GM20431 (cell line): Measurements from ENCODE around the gene DVL1.

Experiments used
- in situ Hi-C: fragments of 300-500 bp; cut with MseI, MboI; formaldehyde crosslinking; loops from one replicate; pipeline ENCODE4 v1.15.0; 2020; ENCODE audit warnings: low sequenced_read_pairs; ENCODE audit not compliant: unreplicated experiment

Gene DVL1

DNA sequence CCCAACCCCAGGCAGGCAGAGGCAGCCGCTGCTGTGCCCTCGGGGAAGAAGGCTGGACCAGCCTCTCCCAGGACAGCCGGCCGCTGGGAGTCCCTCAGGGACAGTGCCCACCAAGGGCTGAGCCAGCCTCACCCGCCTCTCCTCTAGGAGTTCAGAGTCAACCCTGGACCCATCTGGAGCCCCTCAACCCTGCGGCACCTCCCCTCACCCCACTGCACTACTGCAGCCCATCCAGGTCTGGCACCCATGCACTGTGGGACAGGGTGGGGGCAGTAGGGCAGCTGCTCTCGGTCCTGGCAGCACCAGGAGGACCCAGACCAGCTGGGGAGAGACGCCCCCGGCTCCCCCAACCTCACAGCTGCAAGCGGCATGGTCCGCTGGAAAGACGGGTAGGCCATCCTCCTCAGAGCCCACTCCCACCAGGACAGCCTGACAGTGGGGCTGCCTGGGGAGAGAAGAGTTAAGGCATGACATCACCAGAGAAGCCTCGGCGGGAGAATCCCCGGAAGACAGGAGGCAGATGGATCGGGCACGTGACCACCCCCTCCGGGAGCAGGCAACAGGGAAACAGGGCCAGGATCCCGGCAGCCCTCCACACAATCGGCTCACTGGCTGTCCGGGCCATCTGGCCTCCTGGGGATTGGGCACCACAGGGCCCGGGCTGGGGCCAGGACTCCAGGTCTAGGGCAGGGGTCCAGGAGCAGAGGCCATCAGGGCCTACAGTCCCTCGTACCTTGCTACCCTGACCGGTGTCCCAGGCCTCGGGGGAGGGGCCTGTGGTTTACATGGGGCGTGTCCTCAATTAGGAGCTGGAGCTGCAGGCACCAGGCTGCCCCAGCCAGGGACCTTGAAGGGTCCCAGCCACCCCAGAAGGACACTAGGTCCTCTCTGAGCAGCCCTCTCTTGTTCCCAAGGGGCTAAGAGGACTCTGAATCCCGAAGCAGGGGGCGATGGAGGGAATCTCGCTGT, 44.6 kb downstream of the DVL1 start:
- in situ Hi-C loops = no loop called here

GRCh38 chr1:1303736-1304135, 45.5 kb downstream of the DVL1 start:
- in situ Hi-C loops = no loop called here

DNA sequence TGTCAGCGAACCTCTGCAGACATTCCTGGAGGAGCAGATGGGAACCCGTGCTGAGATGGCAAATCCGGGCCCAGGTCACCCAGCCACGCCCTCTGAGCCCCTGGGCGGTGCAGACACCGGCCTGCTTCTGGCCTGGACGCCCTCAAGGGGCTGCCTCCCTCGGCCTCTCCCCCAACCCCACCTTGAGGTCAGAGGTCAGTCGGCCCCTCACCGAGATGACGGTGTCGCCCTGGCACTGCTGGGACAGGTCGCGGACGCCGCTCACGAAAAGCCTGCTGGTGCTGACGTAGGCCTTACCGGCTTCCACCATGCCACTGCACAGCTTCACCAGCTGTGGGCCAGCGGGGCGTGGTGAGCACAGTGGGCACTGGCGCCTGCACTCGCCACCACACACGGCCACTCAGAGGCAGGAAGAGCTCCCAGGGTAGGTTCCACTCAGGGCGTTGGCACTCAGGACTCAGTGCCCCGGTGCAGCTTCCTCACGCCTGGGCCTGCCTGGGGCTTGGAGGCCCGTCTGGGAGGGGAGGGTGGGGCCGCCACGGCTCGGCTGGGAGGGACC, 46.2 kb downstream of the DVL1 start:
- in situ Hi-C loops = no loop called here

DNA sequence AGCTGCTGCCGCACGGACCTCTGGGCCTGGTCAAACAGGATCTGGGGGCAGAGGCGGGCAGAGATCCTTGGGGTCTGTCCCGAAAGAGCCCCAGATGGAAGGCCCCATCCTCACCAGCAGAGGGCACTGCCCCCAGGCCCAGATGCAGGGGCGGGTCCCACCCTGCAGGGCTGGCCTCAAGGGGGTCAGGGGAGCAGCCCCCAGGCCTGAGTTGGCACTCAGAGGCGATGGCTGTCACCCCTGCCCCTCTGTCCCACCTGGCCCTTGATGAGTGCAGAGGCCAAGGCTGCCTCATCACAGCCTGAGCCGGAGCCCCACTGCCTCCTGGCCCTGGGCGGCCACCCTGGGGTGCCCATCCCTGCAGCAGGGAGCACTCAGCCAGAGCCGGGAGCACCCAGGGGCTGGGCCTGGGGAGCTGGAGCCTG, 47.2 kb downstream of the DVL1 start:
- in situ Hi-C loops = no loop called here

DNA sequence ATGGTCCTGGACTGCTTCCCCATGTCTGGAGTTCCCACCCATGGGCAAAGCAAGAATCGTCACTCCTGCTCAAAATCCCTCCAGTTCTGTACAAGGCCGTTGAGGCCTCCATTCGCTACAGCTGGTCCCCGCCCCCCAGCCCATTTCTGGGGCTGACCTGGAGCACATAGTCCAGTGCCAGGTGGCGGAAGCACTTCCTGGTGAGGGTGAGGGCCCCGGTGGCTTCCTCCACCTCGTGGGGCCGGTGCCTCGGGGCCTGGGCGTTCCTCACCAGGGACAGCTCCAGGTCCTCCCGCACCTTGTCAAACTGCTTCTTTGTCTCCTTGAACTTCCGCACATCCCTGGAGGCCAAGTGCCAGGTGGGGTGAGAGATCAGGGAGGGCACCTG, 48.9 kb downstream of the DVL1 start:
- in situ Hi-C loops = no loop called here

GRCh38 chr1:1299686-1300351, 49.4 kb downstream of the DVL1 start:
- in situ Hi-C loops = no loop called here

DNA sequence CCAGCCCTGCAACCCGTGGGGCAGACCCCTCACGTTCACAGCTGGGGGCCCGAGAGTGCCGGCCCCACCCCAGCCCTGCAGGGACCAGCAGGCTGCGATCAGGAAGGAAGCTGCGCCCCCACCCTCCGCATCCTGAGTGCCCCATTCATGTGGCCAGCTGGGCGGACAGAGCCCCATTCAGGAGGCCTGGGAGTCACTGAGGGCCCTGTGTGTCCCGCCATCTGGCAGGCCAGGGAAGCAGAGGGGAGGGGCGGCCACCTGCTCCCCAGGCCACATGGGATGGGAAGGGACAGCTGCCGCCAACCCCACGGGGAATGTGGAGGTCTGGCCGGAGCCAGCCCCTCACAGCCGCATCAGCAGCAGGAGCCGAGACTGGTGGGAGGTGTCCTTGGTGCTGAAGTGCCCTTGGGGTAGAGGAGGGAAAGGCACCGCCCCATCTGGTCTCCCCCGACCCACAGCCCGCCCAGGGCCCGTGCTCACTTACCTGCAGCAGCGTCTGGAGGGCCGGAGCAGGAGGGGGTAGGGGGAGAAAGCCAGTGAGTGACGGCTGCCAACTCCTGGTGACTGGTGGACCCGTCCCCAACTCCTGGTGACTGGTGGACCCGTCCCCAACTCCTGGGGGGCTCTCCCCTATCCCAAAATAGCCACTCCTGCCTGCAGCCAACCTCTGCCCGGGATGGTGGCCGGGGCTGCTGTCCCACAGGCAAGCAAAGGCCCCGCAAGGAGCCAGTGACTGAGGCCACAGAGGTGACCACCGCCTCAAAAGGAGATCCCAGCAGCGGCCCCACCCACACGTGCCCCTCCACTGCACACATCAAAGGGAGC, 50.1 kb downstream of the DVL1 start:
- in situ Hi-C loops = no loop called here

GRCh38 chr1:1297802-1298424, 51.3 kb downstream of the DVL1 start:
- in situ Hi-C loops = no loop called here

DNA sequence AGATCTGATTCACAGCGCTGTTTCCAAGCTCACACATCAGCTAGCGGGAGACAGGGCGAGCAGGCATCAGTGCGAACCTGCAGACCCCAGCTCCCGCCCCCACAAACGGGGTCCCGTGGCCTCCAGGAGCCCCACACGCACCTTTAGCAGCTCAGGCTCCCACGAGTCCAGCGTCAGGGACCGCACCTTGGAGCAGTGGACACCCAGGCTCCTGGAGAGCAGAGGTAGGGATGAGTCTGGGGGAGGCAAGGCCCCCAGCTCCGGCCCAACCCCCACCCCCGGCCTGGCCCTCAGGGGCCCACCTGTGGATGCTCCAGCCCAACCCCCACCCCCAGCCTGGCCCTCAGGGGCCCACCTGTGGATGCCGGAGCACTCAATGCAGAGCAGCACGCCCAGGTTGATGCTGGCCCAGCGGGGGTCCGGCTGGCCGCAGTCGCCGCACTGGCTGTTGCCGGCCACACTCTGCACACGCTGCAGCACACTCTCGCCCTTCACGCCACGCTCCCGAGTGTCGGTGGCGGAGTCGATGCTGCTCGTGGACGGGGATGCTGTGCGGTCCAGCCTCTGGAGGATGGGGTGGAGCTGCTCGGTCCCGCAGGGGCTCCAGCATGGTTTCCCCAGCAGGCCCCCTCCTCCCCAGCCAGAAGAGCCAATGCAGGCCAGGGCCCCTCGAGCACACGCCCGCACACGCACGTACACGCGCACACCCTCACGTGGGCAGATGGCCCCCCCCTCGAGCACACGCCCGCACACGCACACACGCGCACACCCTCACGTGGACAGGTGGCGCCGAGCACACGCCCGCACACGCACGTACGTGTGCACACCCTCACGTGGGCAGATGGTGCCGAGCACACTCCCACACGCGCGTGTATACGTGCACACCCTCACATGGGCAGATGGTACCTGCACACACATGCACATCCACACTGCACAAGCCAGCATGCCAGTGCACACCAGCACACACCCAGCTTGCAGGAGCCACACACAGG, 52.9 kb downstream of the DVL1 start:
- in situ Hi-C loops = no loop called here

GRCh38 chr1:1295154-1295923, 53.9 kb downstream of the DVL1 start:
- in situ Hi-C loops = no loop called here

GRCh38 chr1:1294250-1294890, 54.8 kb downstream of the DVL1 start:
- in situ Hi-C loops = no loop called here

GRCh38 chr1:1293263-1294249, 55.7 kb downstream of the DVL1 start:
- in situ Hi-C loops = no loop called here

DNA sequence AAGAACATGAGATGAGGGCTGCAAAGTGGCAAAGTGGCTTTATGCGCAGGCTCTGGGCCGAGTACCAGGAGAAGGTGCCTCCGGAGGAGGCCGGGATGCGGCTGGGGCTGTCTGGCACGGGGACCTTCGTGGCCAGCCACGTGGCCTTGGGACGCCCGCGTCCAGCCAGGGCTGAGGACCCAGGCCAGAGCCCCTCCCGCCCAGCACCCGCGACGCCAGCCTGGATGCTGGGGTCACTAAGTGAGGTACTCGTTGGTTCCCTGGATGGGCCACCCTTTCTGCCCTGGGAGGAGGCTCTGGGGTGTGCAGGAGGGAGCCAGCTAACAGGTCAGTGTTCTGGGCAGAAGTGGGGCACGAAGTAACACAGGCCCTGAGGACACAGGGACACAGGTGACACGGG, 56.4 kb downstream of the DVL1 start:
- in situ Hi-C loops = no loop called here

DNA sequence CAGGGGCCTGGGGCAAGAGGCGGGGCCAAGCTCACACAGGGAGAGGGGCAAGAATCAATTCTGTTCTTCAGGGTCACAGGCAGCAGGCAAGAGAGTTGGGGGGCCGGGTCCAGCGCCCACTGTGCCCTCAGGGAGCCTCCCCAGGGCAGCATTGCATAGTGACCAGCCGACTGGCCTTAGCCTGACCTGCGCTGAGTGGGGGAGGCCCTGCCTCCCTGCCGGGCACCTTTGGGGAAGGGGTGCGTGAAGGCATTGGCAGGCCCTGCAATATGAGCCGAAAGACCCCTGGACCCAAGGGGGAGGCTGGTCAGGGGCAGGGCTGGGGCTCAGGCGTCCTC, 56.8 kb downstream of the DVL1 start:
- in situ Hi-C loops = no loop called here

DNA sequence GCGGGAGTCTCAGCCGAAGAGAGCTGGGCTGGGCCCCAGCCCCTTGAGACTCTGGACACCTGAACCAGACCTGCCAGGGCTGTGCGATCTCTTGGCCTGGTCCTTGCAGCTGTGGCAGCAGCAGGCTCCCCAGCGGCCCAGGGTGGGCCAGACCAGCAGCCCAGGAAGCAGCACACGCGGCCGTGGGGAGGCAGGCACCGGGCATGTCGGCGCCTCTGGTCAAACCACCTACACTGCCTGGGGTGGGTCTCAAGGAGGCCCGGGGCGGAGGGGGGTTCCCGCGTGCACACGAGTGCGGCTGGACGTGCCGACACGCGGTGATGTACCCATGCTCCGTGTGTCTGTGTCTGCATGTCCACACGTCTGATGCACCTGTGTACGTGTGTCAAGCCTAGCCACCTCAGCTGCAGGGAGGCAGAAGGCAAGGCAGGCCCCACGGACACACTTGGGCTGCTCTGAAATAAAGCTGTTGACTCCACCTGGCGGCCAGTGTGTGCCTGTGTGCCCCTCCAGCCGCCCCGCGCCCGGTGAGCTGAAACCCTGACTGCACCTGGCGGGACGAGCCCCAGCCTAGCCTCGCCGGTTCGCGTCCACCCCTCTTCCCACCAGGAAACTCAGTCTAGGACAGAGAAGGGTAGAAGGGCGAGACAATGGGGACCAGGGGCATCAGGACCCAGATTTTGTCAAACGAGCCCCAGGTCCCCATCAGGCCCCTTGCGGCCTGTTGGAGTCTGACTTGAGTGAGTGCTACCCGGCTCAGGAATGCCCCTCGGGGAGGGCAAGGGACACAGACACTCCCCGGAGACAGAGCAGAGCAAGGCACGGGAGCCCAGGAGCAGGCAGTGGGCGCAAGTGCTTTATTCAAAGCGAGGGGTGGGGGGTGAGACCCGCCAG, 57.4 kb downstream of the DVL1 start:
- in situ Hi-C loops = no loop called here
